ENCODE data around the gene F2R. TPM values are rescaled to one million over a fixed set of nuclear protein-coding genes. Genes with fewer than 3 reads are reported as not detected.
"Not testable (repeated sequence)": the region's sequence is repeated elsewhere in the genome, so short reads cannot be mapped to it uniquely, and the experiment has no call there.

The F2R gene
- total RNA-seq, result 15.1 TPM

DNA sequence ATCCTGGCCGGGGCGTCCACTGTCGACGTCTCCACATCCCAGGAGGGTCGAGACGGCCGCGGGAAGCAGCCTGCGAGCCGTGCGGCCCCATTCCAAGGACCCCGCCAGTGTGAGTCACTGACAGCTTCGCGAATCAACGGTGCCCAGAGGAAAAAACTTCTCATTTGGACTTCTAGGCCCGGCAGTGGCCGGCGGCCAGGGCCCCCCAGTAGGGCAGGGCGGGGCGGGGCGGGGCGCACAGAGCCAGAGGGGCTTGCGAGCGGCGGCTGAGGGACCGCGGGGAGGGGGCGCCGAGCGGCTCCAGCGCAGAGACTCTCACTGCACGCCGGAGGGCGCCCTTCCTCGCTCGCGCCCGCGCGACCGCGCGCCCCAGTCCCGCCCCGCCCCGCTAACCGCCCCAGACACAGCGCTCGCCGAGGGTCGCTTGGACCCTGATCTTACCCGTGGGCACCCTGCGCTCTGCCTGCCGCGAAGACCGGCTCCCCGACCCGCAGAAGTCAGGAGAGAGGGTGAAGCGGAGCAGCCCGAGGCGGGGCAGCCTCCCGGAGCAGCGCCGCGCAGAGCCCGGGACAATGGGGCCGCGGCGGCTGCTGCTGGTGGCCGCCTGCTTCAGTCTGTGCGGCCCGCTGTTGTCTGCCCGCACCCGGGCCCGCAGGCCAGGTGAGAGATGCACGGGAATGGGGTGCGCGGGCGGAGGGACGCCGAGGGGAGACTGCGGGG is at the start of gene F2R:
Gene F2R, plus strand, starts transcription at position 391 of the 720 bp plus-strand sequence. Its CDS starts 182 bp downstream, at position 573.
- DNase-seq (ENCODE audit: low spot score), result peak; percentile 37

DNA sequence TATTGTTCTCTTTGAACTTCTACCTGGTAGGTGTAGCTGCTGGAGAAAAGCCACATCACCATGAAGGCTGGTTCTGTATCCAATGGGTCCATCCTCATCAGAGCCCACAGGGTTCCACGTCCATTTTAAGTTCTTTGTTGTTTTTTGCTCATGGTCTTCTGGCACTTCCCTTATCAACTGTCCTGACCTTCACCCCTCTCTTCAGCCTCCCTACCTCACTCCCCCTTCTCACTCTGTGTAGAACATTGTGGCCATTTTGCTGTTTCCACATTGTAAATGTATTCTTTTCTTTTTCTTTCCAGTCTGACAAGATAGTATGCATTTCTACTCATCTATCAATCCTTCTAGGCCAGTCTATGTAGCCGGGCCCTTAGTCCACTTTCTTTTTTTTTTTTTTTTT is 48.4 kb upstream of the F2R start:
- no peak for DNase-seq (ENCODE audit: low spot score)

DNA sequence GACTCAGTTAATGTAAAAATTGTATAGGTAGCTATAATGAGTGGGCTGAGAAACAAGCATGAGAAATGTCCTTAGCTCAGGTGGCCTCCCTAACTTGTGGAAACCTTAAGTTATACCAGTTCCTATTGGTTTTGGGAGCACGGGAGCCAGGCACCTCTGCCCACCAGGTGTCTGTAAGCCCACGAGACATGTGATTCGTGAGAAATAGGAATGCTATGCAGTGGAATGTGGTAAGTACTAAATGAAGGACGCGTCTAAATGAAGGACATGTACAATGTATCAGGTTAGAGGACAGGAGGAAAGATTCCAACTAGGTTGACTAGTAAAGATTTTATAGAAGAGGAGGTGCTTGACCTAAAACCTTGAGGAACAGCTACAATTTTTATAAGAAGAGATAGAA is 46.7 kb upstream of the F2R start:
- no peak for DNase-seq (ENCODE audit: low spot score)

DNA sequence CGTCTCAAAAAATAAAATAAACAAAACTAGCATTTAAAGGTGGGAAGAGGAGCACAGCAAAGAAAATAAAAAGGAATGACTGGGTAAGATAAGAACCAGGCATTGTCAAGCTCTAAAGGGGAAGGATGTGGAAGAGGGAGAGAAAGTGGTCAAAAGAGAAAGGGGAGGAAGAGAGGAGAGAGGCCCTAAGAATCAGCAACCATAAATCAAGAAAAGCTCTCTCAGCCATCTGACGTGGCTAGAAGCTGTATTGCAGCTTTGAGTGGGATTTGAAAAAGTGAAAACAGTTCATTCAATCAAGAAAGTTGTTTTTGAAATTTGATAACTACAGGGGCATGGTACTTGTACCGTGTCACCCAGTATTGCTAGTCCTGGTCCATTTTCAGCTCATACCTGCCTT is 45.4 kb upstream of the F2R start:
- DNase-seq (ENCODE audit: low spot score), result no peak

- DNase-seq (ENCODE audit: low spot score), result no peak
Measured at GRCh38 chr5:76672242-76672641, 43.7 kb upstream of the F2R start.

DNA sequence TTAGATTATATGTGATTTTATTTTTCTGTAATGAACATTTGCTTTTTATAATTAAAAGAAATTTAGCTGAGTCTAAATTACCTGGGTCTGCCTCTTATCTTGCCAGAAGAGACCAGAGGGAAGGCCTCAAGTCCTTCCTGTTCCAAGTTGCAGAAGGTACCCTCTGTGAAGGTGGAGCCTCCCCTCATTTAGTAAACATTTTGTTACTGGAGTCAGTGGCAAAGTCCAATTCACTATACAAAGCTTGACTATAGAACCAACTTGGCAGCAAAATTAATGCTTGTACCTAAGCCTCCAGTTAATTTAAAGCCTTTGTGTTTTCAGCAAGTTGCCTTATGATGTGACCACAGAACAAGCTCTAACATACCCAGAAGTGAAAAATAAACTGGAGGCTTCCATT is 42.8 kb upstream of the F2R start:
- DNase-seq (ENCODE audit: low spot score), result no peak

DNA sequence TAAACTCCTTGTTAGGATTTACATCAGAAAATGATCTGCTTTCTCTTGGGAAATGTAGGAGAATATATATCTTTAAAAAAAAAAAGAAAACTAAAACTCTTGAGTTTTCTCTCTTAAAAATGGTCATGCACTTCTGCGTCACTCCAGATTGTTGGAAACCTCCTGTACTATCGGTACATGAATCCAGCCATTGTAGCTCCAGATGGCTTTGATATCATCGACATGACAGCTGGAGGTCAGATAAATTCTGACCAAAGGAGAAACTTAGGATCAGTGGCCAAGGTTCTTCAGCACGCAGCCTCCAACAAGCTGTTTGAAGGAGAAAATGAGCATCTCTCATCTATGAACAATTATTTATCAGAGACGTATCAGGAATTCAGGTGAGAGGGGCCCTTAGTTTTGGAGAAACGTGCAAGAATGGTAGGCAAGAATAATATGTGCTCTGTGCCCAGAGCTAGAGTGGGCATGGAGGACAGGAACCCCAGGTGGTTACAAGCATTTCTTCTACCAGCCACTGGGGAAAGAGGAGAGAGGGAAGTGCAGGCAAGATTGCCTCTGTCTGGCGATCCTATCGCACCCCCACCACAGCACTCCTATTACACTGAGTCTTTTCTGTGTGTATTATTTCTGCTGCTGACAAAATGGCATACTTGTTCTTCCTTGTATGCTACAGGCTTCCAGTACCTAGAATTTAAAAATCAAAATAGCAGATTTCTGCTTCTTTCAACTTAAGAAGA is 41.4 kb upstream of the F2R start:
- DNase-seq (ENCODE audit: low spot score), result no peak

- DNase-seq (ENCODE audit: low spot score), result no peak
Measured at GRCh38 chr5:76675364-76675763, 40.6 kb upstream of the F2R start.

- no peak for DNase-seq (ENCODE audit: low spot score)
Measured at GRCh38 chr5:76677849-76678472, 38.0 kb upstream of the F2R start.

GRCh38 chr5:76679231-76679630 is 36.7 kb upstream of the F2R start:
- DNase-seq (ENCODE audit: low spot score), result no peak

- DNase-seq (ENCODE audit: low spot score), result not testable (repeated sequence)
Measured at GRCh38 chr5:76680826-76681225, 35.1 kb upstream of the F2R start.

DNA sequence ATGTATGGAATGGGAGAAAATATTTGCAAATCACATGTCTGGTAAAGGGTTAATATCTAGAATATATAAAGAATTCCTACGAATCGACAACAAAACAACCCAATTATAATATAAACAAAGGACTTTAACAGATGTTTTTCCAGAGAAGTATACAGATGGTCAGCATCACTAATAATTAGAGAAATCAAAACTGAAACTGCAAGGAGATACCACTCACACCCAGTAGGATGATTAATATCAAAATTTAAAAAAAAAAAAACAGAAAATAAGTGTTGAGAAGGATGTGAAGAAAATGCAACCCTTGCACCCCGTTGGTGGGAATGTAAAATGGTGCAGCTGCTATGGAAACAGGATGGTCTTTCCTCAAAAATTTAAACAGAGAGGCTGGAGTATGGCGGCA is 34.6 kb upstream of the F2R start:
- no peak for DNase-seq (ENCODE audit: low spot score)

GRCh38 chr5:76682387-76682786 is 33.5 kb upstream of the F2R start:
- DNase-seq (ENCODE audit: low spot score), result no peak

DNA sequence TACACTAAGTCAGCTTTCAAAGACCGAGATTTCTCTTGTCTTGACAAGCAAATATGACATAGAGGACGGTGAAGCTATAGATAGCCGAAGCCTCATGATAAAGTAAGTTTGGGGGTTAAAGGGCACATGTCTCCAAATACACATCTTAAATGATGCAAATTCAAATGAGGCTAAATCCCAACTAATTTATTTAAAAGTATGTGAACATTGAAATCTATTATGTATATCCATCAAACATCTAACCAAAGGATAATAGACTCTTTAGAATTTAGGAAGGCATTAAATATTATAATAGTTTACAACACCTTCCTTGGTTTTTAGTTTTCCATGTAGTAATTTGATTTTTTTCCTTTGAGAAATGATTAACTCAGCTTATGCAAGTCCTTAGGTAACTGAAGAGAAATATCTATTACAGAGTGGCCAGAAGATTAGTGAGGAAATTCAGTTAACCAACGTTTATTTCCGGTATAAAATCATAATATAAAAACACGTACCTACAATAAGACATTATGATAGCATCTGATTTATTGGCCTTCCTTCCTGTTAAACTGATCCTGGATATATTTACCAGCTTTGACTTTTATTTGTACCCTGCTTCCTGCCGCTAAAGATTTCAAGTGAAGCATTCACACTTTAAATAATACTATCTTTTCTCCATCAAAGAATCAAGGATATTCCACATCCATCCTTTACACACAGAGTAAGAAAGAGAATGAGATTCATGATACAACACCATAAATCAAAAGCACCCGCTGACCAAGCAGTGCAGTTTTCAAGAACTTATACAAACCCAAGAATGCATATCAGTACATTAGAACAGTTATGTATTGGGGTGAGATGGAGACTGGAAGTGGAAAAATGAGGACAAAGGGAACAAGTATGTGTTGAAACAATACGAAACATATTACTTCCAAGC is 31.9 kb upstream of the F2R start:
- DNase-seq (ENCODE audit: low spot score), result no peak

GRCh38 chr5:76684756-76685519 is 31.0 kb upstream of the F2R start:
- no peak for DNase-seq (ENCODE audit: low spot score)

DNA sequence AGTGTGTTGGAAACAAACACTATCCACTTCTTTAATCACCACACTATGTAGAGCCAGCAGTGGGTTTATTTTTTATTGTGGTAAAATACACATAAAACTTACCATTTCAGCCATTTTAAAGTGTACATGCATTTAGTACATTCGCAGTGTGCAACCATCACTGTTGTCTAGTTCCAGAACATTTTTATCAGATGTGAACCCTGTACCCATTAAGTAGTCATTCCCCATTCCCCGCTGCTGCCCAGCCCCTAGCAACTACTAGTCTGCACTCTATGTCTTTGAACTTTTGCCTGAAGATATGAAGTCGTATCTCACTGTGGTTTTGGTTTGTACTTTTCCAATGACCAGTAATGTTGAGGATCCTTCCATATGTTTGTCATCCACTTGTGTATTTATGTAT is 30.2 kb upstream of the F2R start:
- no peak for DNase-seq (ENCODE audit: low spot score)

DNA sequence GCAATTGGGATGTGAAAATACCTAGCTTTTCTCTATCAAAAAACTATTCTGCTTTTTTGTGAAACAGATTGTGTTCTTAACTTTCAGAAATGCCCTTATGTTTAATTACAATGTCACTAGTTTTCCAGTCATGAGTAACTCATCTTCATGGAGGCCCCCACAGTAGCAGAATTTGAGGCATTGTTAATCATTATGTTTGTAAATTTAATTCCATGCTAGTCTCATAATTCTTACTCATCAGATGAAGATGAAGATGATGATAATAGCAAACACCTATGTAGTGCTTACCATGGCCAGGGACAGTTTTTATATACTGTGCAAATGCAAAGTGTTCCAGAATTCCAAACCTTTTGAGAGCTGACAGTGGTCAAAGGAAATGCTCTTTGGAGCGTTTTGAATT is 27.7 kb upstream of the F2R start:
- DNase-seq (ENCODE audit: low spot score), result no peak

- DNase-seq (ENCODE audit: low spot score), result no peak
Measured at GRCh38 chr5:76688836-76689235, 27.1 kb upstream of the F2R start.

GRCh38 chr5:76689321-76690036 is 26.4 kb upstream of the F2R start:
- DNase-seq (ENCODE audit: low spot score), result no peak

DNA sequence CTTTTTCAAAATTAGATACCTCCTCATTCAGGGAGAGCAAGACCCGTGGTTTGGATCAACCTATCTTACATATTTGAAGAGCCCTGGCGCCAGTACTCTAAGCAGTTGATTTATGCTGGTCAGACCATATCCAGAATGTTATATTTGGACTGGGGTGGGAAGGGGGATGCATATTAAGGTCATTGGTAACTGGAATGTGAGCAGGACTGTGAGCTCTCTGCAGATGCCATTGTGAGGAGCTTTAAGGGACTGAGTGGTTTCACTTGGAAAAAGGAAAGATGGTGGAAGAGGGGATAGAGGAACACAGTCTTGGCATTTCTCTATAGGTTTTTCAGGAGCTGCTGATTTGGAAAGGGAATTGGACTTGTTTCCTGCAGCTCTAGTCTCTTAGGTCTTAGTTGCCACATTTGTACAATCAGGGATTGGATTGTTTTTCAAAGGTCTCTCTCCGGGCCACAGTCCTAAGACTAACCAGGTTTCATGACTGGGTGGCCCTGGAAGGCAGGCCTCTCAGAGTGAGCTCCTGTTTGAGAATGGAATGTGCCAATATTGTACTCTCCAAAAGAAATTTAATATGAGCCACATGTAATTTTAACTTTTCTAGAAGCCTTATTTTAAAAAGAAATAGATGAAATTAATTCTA is 25.8 kb upstream of the F2R start:
- no peak for DNase-seq (ENCODE audit: low spot score)

Measured in mucosa of gallbladder (tissue), 1 donor.